IPS-NIHi7 (cell line): ENCODE measurements around the gene BNIP2.

Source experiments
- DNase-seq: peaks from one replicate; pipeline ENCODE4 v3.0.0; 2012; ENCODE audit warnings: mixed read lengths; ENCODE audit errors: extremely low spot score

BNIP2 gene

DNA sequence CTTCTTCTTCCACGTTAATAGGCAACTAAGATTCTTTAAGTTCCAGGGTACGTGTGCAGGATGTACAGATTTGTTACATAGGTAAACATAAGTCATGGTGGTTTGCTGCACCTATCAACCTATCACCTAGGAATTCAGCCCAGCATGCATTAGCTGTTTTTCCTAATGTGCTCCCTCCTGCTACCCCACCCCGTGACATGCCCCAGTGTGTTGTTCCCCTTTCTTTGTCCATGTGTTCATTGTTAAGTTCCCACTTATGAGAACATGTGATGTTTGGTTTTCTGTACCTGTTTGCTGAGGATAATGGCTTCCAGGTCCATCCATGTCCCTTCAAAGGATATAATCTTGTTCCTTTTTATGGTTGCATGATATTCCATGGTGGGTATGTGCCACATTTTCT, 52.9 kb downstream of the BNIP2 start:
- no peak for DNase-seq

DNA sequence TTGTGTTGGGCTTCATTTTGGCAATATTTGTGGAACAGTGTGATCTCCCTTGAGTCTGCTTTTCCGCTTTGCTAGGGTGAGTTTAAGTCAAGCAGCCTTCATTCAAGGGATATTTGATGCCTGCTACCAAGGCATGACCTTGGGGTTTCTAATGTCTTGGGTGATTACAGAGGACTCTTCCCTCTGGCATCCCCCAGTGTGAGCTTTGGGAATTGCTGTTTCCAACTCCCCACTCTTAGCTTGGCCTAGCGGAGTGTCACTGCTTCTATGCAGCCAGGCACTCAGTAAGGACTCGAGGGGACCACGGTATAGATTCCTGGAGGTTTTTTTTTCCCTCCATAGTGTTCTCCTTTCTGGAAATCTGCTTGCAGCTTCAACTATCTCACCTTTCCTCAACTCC, 56.4 kb downstream of the BNIP2 start:
- peak; percentile 75 for DNase-seq

DNA sequence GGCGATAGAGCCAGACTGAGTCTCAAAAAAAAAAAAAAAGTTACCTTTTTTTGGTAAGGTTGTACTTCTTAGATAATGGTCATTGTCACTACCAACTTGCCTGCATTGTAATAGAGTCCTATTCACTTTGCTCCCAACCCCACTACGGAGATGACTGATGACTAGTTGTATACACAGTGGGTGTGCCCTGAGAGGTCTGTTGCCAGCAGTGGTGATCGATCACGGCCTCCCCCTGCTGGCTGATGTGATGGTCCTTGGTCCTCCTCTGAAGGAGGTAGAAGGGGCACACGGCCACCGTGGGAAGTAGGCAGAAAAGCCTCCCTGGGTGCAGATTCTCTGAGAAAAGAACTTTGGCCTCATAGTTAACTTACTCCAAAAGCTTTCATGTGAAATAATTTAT, 66.8 kb downstream of the BNIP2 start:
- peak; percentile 87 for DNase-seq

DNA sequence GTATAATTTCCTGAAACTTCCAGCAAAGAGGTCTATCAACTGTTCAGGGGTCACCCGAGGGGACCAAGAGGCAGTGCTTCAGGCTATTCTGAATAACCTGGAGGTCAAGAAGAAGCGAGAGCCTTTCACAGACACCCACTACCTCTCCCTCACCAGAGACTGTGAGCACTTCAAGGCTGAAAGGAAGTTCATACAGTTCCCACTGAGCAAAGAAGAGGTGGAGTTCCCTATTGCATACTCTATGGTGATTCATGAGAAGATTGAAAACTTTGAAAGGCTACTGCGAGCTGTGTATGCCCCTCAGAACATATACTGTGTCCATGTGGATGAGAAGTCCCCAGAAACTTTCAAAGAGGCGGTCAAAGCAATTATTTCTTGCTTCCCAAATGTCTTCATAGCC, 70.7 kb downstream of the BNIP2 start:
- DNase-seq: no peak

DNA sequence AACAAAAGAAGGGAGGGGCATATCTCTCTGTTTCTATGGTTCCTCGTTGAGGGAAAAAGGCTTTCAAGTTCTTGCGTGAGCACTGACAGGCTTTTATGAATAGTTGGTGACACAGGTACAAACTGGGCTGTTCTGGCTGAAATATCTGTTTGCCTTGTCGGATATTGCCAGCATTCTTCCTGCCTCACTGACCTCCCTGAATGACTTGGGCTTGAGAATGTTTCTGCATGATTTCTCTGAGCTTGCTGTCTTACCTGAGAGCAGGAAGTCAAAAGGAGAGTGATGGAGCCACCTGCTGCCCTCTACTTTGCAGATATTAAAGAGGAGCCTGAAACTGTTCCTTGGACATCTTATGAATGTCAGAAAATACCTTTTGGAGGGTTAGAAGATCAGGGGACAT, 72.7 kb downstream of the BNIP2 start:
- no peak for DNase-seq

DNA sequence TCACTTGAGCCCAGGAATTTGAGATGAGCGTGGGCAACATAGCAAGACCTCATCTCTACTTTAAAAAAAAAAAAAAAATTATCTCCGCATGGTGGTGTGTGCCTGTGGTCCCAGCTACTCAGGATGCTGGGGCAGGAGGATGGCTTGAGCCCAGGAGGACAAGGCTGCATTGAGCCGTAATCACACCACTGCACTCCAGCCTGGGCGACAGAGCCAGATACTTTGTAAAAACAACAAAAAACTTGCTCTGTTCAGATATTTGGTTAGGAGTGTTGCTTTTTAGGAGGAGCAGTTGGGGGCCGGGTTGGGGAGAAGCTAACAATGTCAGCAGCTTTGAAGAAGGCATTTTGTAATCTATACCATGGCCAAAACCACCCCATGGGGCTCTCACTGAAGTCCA, 73.5 kb downstream of the BNIP2 start:
- no peak for DNase-seq

DNA sequence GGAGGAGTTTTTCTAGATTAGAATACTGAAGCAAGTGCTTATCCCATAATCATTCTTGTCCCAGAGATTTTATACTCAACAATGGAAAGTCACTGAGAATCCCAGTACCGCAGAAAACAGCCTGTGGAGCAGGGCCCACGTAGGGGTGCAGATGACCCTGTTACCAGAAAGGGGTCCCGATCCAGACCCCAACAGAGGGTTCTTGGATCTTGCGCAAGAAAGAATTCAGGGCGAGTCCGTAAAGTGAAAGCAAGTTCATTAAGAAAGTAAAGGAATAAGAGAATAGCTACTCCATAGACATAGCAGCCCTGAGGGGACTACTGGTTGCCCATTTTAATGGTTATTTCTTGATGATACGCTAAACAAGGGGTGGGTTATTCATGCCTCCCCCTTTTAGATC, 75.0 kb downstream of the BNIP2 start:
- DNase-seq: no peak

DNA sequence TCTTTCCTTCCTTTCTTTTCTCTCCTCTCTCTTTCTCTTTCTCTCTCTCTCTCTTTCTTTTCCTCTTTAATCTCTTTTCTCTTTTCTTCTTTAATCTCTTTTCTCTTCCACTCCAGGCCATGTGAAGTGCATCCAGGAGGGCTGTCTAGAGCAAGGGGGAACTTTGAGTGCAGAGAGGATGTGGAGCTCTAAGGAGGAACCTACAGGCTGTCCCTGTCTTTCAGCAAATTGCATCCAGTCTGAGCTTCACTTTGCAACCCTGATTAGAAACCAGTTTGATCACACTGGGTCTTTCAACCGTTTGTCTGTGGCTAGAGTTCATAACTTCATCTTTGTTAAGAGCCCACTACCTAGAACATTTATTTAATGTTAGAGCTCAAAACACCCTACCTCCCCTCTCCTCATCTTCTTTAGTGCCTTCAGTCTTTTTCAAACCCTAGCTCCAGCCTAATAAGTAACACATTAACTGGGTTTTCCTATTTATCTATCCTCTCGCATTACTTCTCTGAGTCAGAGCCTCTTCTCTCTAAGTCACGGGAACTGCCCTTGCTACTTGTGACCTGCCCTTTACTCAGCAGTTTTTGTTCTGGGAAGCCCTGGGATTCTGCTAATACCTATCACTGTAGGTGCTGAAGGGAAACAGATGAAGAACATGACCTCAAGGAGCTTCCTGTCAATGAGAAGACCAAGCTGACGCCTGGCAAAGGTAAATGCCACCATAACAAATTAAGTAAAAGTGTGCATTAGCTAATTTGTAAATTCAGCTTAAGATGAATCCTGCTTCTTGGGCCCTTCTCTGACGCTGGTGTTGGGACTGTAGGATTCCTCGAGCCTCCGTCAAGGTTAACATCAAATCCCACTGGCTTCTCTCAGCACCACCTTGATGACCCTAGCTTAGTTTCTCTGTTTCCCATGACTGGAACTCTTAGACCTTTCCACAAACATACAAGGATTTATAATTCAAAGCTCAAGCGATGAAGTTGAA, 77.6 kb downstream of the BNIP2 start, which contains the start of gene GCNT3:
Gene GCNT3, plus strand, starts transcription at position 508 of the 985 bp plus-strand sequence. CDS start 6,456 bp downstream, outside the sequence.
- DNase-seq: peak; percentile 26

DNA sequence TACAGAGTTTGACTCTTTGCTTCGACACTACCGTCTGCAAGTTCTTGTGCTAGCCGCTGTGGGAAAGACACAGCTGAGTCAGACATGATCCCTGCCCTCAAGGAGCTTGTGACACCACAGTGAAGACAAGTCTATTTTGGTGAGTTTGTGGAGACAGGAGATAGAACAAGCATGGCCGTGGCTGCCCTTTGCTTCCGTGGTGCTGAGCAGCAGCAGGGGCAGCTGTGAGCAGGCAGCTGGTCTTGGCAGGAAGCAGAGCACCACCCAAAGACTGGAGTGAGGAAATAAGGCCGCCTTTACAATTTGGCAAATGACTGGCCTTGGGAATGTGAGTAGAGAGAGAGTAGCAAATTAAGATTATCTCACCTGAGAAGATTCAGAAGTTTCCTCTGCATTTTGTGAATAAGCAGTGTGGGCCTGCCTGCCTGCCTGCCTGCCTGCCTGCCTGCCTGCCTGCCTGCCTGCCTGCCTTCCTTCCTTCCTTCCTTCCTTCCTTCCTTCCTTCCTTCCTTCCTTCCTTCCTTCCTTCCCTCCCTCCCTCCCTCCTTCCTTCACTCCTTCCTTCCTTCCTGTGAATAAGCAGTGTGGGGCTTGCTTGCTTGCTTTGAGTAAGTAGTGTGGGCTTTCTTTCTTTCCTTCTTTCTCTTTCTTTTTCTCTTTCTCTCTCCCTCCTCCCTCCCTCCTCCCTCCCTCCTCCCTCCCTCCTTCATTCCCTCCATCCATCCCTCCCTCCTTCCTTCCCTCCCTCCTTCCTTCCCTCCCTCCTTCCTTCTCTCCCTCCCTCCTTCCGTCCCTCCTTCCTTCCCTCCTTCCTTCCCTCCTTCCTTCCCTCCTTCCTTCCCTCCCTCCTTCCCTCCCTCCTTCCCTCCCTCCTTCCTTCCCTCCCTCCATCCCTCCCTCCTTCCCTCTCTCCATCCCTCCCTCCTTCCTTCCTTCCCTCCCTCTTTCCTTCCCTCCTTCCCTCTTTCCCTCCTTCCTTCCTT, 79.1 kb downstream of the BNIP2 start:
- DNase-seq: peak; percentile 18
